ENCODE measurements around the gene CPLX3. TPM values are rescaled to one million over a fixed set of nuclear protein-coding genes. Genes with fewer than 3 reads are reported as not detected.

The CPLX3 gene
- total RNA-seq, 2 experiments from 2014 or later = not detected

- POLR2A ChIA-PET = interaction anchor here (0.6 to 2.5 kb wide), 12 partner anchors 12 to 189 kb away, joined by 3 to 12 read pairs (median 4); partner anchors contain the start of genes FAM219B, MPI and ULK3
- CTCF ChIA-PET = interaction anchor here (0.6 to 3.6 kb wide), 12 partner anchors 8 to 210 kb away, joined by 3 to 16 read pairs (median 5); partner anchors contain the start of genes FAM219B, MPI and ULK3
Measured at GRCh38 chr15:74869726-74870407, 43.4 kb downstream of the CPLX3 start.

- CTCF ChIA-PET = interaction anchor here (0.7 to 3.6 kb wide), 12 partner anchors 9 to 101 kb away, joined by 3 to 16 read pairs (median 4); partner anchors contain the start of genes FAM219B, MPI and ULK3
- POLR2A ChIA-PET = interaction anchor here (0.7 to 2.5 kb wide), 10 partner anchors 13 to 89 kb away, joined by 3 to 12 read pairs (median 4); partner anchors contain the start of genes FAM219B, MPI and ULK3
Measured at GRCh38 chr15:74870436-74871215, 44.2 kb downstream of the CPLX3 start.

DNA sequence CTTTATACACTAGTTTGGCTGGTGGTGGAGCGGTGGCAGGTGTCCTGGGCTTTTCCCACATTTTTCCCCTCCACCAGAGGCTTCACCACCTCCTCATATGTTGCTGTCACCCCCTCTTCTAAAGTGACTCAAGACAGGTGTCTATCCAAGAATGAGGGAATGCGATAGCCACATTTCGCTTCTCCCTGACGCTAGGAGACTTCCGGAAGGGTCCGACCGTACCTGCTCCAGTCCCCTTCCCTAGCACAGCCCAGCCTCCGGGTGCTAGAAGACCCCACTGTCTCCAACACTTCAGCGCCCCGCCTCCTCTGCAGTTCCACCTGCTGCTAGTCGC is 46.2 kb downstream of the CPLX3 start:
- POLR2A ChIA-PET = no interaction called here
- CTCF ChIA-PET = interaction anchor here (0.7 to 1.3 kb wide), 2 partner anchors 29 to 34 kb away, joined by 3 to 4 read pairs; partner anchors contain the start of gene FAM219B

DNA sequence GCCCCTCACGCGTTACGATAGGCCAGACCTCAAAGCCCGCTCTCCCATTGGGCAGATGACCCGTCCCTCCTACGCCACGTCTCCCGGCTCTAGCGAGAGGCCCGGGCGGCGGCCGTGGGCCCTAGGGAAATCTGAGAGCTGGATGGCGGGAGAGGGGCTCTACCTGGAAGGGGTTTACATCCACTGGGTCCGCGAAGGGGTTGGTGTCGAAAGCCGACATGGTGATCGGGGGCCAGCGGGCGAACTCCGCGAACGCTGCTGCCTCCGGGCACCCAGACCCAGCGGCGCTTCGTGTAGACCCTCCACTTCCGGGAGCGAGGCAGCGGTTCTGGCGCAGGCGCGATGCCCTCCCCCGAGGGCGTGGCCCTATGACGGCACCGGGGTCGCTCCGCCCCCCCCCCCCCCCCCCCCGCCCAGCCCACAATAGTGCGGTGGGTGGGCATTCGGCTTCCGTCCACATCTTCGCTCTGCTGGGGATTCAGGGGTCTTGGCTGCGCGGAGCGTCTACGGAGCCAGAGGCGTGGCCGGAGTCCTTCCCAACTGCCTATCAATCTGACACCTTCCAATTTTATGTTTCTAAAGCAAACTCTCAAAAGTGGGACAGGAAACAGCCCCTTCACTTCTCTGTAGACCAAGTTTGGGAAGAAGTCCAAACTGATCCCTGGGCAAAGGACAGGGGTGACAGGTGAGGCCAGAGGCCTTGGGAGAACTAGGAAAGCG is 46.8 kb downstream of the CPLX3 start, which contains the start of gene SCAMP2:
SCAMP2 (minus strand) TSS at position 330 of the 720 bp plus-strand sequence; CDS start at position 220, 110 bp downstream.
- POLR2A ChIA-PET = interaction anchor here (1.1 kb wide), 1 partner anchor 17 kb away, joined by 4 read pairs; the partner anchor contains the start of gene MPI
- CTCF ChIA-PET = interaction anchor here (0.6 to 1.3 kb wide), 3 partner anchors 15 to 33 kb away, joined by 3 to 6 read pairs (median 4); partner anchors contain the start of gene FAM219B

DNA sequence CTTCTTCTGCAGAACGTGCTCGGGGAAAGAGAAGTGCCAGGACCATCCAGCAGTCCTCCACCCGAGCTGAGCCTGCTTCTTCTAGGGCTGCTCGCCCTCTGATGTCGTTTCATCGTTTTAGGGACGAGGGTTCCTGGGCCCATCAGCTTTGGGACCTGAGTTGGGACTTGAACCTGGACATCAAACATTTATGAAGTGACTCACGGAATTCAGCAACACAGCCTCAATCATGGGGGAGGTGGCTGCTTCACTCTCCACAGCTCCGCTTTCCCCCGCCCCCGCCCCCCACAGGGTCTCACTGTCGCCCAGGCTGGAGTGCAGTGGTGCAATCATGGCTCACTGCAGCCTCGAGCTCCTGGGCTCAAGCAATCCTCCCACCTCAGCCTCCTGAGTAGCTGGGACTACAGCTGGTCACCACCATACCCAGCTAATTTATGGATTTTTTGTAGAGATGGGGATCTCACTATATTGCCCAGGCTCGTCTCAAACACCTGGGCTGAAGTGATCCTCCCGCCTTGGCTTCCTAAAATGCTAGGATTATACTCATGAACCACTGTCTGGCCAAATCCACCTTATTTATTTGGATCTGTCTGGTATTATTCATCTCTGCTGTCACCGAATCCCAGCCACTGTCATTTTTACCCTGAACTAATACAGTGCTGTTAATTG is 47.5 kb downstream of the CPLX3 start:
- POLR2A ChIA-PET = interaction anchor here (1.1 kb wide), 1 partner anchor 16 kb away, joined by 4 read pairs; the partner anchor contains the start of gene MPI
- CTCF ChIA-PET = interaction anchor here (0.7 kb wide), 1 partner anchor 320 kb away, joined by 4 read pairs; no protein-coding TSS in a partner anchor

DNA sequence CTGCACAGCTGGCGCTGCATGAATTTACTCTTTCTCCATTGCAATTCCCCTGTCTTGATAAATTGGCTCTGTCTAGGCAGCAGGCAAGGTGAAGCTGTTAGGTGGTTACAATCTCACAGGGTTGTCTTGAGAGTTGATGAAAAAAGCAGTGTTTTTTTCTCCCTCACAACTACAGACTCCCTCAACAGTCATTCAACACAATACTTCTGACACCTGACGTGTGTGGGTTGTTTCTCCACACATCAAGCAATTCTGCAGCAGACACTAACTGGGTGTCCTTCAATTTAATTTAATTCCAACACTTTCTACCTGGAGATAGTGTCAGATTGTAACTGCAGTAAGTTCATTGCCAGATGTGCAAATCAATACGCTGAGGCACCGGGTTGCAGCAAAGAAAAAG is 51.8 kb downstream of the CPLX3 start:
- ChIA-PET CTCF (interaction anchor here (0.7 kb wide), 1 partner anchor 14 kb away, joined by 3 read pairs; no protein-coding TSS in a partner anchor), POLR2A (no interaction called here)

Other genes starting within 250 kb of the CPLX3 start
- 100 to 1,000 TPM; 109 to 112 TPM for gene CLK3, start 210.8 kb upstream of the CPLX3 start, total RNA-seq
- gene EDC3, start 130.6 kb upstream of the CPLX3 start, total RNA-seq = 10 to 100 TPM; 50.5 to 52.2 TPM
- 1 to 10 TPM in 1 of 2 experiments, under 1 TPM in 1; 0.48 to 1.0 TPM for gene CYP1A1, start 101.1 kb upstream of the CPLX3 start, total RNA-seq
- not detected for gene CYP1A2, start 77.8 kb upstream of the CPLX3 start, total RNA-seq
- gene CSK, start 44.5 kb upstream of the CPLX3 start, total RNA-seq = 100 to 1,000 TPM; 289 to 301 TPM
- under 1 TPM in 1 of 2 experiments, not detected in 1; 0.15 TPM for gene LMAN1L, start 13.8 kb upstream of the CPLX3 start, total RNA-seq
- gene ULK3, start 16.5 kb downstream of the CPLX3 start, total RNA-seq = 10 to 100 TPM; 49.6 to 54.3 TPM
- gene SCAMP2, start 46.7 kb downstream of the CPLX3 start, total RNA-seq = 10 to 100 TPM; 71.1 to 73.3 TPM
- gene MPI, start 63.4 kb downstream of the CPLX3 start, total RNA-seq = 10 to 100 TPM; 62.3 to 64.6 TPM
- 10 to 100 TPM; 50.6 to 52.7 TPM for gene FAM219B, start 80.2 kb downstream of the CPLX3 start, total RNA-seq
- 100 to 1,000 TPM; 350 to 357 TPM for gene COX5A, start 111.4 kb downstream of the CPLX3 start, total RNA-seq
- 1 to 10 TPM; 9.5 to 9.7 TPM for gene RPP25, start 130.1 kb downstream of the CPLX3 start, total RNA-seq
- 1 to 10 TPM; 1.2 to 1.7 TPM for gene SCAMP5, start 168.9 kb downstream of the CPLX3 start, total RNA-seq
- gene PPCDC, start 197.0 kb downstream of the CPLX3 start, total RNA-seq = 10 to 100 TPM; 32.4 to 34.2 TPM

Measured in activated CD8-positive, alpha-beta memory T cell treated with anti-CD3 and anti-CD28 coated beads for 36 hours (primary cell).